H1 (cell line): ENCODE data around the gene PTPN2. TPM values are rescaled to one million over a fixed set of nuclear protein-coding genes. Genes with fewer than 3 reads are reported as not detected.

Experiments used
- CTCF ChIA-PET: fragments of 300-600 bp; sonication (Branson Sonifier 250); formaldehyde crosslinking; loops from one replicate; lab custom pipeline; 2021; ENCODE audit not compliant: partially characterized antibody; lab: Charles Lee
- POLR2A ChIA-PET: fragments of 300-600 bp; sonication (Branson Sonifier 250); formaldehyde crosslinking; loops from one replicate; lab custom pipeline; 2021; ENCODE audit warnings: inconsistent platforms; ENCODE audit not compliant: partially characterized antibody; lab: Charles Lee
- DNase-seq, 2 experiments: peaks; one replicate each; pipeline versions ENCODE4 v3.0.0 to v3.0.0-alpha.2; 2010 to 2022; ENCODE audit warnings: low spot score in 2 of 2, low read depth in 1 of 2, mixed read lengths in 1 of 2
- FAIRE-seq: peaks from 2 replicates; lab custom pipeline; 2011; peaks lifted over from hg19 to GRCh38; lab: Jason Lieb, UNC
- H2AFZ ChIP-seq: 2 replicates; pipeline ENCODE4 v1.8.1; 2012; ENCODE audit warnings: low read length, inconsistent platforms
- H2AK5ac ChIP-seq: 2 replicates; pipeline ENCODE4 v1.6.1; 2013; ENCODE audit warnings: low read depth, low read length
- H2BK120ac ChIP-seq: replicated peaks from 2 replicates; pipeline ENCODE3; 2013; ENCODE audit warnings: low read depth, low read length, inconsistent platforms
- H2BK12ac ChIP-seq: 2 replicates; pipeline ENCODE4 v1.6.1; 2013; ENCODE audit warnings: low read depth, low read length
- H2BK15ac ChIP-seq: 2 replicates; pipeline ENCODE4 v1.6.1; 2013; ENCODE audit warnings: low read length
- H2BK20ac ChIP-seq: 2 replicates; pipeline ENCODE4 v1.6.1; 2013; ENCODE audit warnings: low read length
- H2BK5ac ChIP-seq: 2 replicates; pipeline ENCODE4 v1.6.1; 2013; ENCODE audit warnings: low read depth, low read length
- H3K14ac ChIP-seq: 2 replicates; pipeline ENCODE4 v1.6.1; 2013; ENCODE audit warnings: inconsistent platforms; ENCODE audit not compliant: insufficient read length
- H3K18ac ChIP-seq: 2 replicates; pipeline ENCODE4 v1.6.1; 2013; ENCODE audit warnings: low read length; ENCODE audit errors: extremely low read depth
- H3K23ac ChIP-seq: 2 replicates; pipeline ENCODE4 v1.6.1; 2013; ENCODE audit warnings: inconsistent platforms; ENCODE audit not compliant: insufficient read length
- H3K23me2 ChIP-seq: 2 replicates; pipeline ENCODE4 v1.6.1; 2013; ENCODE audit warnings: low read depth, low read length
- H3K27ac ChIP-seq: 2 replicates; pipeline ENCODE4 v1.6.1; 2011; ENCODE audit warnings: low read depth, low read length, inconsistent platforms
- H3K27me3 ChIP-seq, 4 experiments: replicated peaks in 1 of 4; 1 replicate in 1 of 4; 2 replicates in 3 of 4; pipeline versions ENCODE4 v1.6.1 to v1.8.1; 2011 to 2013; ENCODE audit warnings: low read length in 3 of 4, mild to moderate bottlenecking in 3 of 4, inconsistent platforms in 2 of 4, mixed read lengths in 2 of 4, moderate library complexity in 1 of 4; ENCODE audit not compliant: control insufficient read depth in 3 of 4, insufficient read depth in 3 of 4; ENCODE audit errors: extremely low read depth in 1 of 4
- H3K36me3 ChIP-seq, 4 experiments: 2 replicates each; pipeline versions ENCODE4 v1.6.1 to v1.8.1; 2011 to 2013; ENCODE audit warnings: mild to moderate bottlenecking in 4 of 4, low read length in 3 of 4, moderate library complexity in 2 of 4, control low read depth in 1 of 4, inconsistent platforms in 1 of 4; ENCODE audit not compliant: insufficient read depth in 4 of 4, control insufficient read depth in 2 of 4
- H3K4ac ChIP-seq: replicated peaks from 2 replicates; pipeline ENCODE3; 2013; ENCODE audit warnings: low read length, low read depth, mixed read lengths, inconsistent platforms; ENCODE audit not compliant: insufficient read length
- H3K4me1 ChIP-seq, 4 experiments: replicated peaks in 1 of 4; 1 replicate in 1 of 4; 2 replicates in 3 of 4; pipeline versions ENCODE4 v1.6.1 to v1.8.1; 2011 to 2013; ENCODE audit warnings: low read length in 3 of 4, inconsistent platforms in 2 of 4, mixed read lengths in 1 of 4; ENCODE audit not compliant: insufficient read depth in 4 of 4, control insufficient read depth in 3 of 4
- H3K4me2 ChIP-seq, 2 experiments: 2 replicates each; pipeline versions ENCODE4 v1.6.1 to v1.8.1; 2011 to 2013; ENCODE audit warnings: low read depth in 2 of 2, low read length in 2 of 2, control low read depth in 1 of 2, inconsistent platforms in 1 of 2, mild to moderate bottlenecking in 1 of 2; ENCODE audit not compliant: insufficient read depth in 1 of 2
- H3K4me3 ChIP-seq, 4 experiments: fragments of 200-600, 300-600 bp in 1 of 4; sonication (generic), shearing (Covaris generic), sonication (Bioruptor Twin) in 1 of 4; 2 replicates each; pipeline versions ENCODE4 v1.5.1 to v1.8.1; 2011 to 2016; ENCODE audit warnings: low read length in 4 of 4, low read depth in 3 of 4, control low read depth in 2 of 4, inconsistent platforms in 2 of 4, mild to moderate bottlenecking in 2 of 4, mixed read lengths in 1 of 4, moderate library complexity in 1 of 4; ENCODE audit not compliant: insufficient read depth in 2 of 4; ENCODE audit errors: extremely low read depth in 1 of 4
- H3K56ac ChIP-seq: replicated peaks from 2 replicates; pipeline ENCODE3; 2013; ENCODE audit warnings: low read depth, mild to moderate bottlenecking, mixed read lengths, low read length, inconsistent platforms; ENCODE audit not compliant: insufficient read length
- H3K79me1 ChIP-seq: 2 replicates; pipeline ENCODE4 v1.6.1; 2013; ENCODE audit warnings: low read depth, low read length, control low read depth
- H3K79me2 ChIP-seq, 2 experiments: 2 replicates each; pipeline versions ENCODE4 v1.6.1 to v1.8.1; 2012 to 2013; ENCODE audit warnings: low read length in 2 of 2, mild to moderate bottlenecking in 2 of 2, inconsistent platforms in 1 of 2; ENCODE audit not compliant: insufficient read depth in 2 of 2, control insufficient read depth in 1 of 2
- H3K9ac ChIP-seq, 4 experiments: replicated peaks in 1 of 4; 1 replicate in 1 of 4; 2 replicates in 3 of 4; pipeline versions ENCODE4 v1.6.1 to v1.8.1; 2011 to 2013; ENCODE audit warnings: low read depth in 3 of 4, low read length in 3 of 4, control low read depth in 2 of 4, mild to moderate bottlenecking in 2 of 4, moderate library complexity in 2 of 4, inconsistent platforms in 1 of 4; ENCODE audit errors: extremely low read depth in 1 of 4
- H3K9me3 ChIP-seq, 2 experiments: 2 replicates each; pipeline versions ENCODE4 v1.6.1 to v1.8.1; 2012 to 2013; ENCODE audit warnings: mild to moderate bottlenecking in 2 of 2, moderate library complexity in 2 of 2, control low read depth in 1 of 2, inconsistent platforms in 1 of 2, low read depth in 1 of 2, low read length in 1 of 2, mixed read lengths in 1 of 2; ENCODE audit not compliant: insufficient read depth in 2 of 2
- H4K20me1 ChIP-seq, 2 experiments: replicated peaks in 1 of 2; 2 replicates each; pipeline versions ENCODE3 to v1.8.1; 2011 to 2013; ENCODE audit warnings: inconsistent platforms in 2 of 2, low read length in 2 of 2, mild to moderate bottlenecking in 1 of 2; ENCODE audit not compliant: insufficient read depth in 2 of 2, control insufficient read depth in 1 of 2
- H4K5ac ChIP-seq: 2 replicates; pipeline ENCODE4 v1.6.1; 2013; ENCODE audit warnings: low read length, low read depth, mixed read lengths, inconsistent platforms; ENCODE audit not compliant: insufficient read length
- H4K8ac ChIP-seq: 2 replicates; pipeline ENCODE4 v1.8.0; 2013; ENCODE audit warnings: mild to moderate bottlenecking, moderate library complexity, low read length, inconsistent platforms; ENCODE audit not compliant: insufficient read depth; ENCODE audit errors: extremely low read depth
- H4K91ac ChIP-seq: replicated peaks from 2 replicates; pipeline ENCODE3; 2013; ENCODE audit warnings: low read length, mixed read lengths, inconsistent platforms; ENCODE audit not compliant: insufficient read length
- E2F6 ChIP-seq: IDR thresholded peaks from 2 replicates; pipeline ENCODE4 v1.6.1; 2012; ENCODE audit warnings: inconsistent platforms
- EP300 ChIP-seq, 2 experiments: IDR thresholded peaks; 1 replicate in 1 of 2; 2 replicates in 1 of 2; pipeline ENCODE4 v1.6.1; 2011 to 2012; ENCODE audit warnings: low read depth in 2 of 2, low read length in 2 of 2, mild to moderate bottlenecking in 2 of 2, borderline replicate concordance in 1 of 2, inconsistent platforms in 1 of 2, moderate library complexity in 1 of 2
- MAFK ChIP-seq: IDR thresholded peaks from 2 replicates; pipeline ENCODE4 v1.6.1; 2012; ENCODE audit warnings: low read depth, mild to moderate bottlenecking, improper control_type of control experiment, low read length
- POU5F1 ChIP-seq: IDR thresholded peaks from 2 replicates; pipeline ENCODE4 v1.6.1; 2011; ENCODE audit warnings: low read depth, mild to moderate bottlenecking, low read length, moderate library complexity
- RAD21 ChIP-seq, 2 experiments: IDR thresholded peaks in 1 of 2; conservative IDR thresholded peaks in 1 of 2; 2 replicates each; pipeline ENCODE4 v1.6.1; 2011; ENCODE audit warnings: low read depth in 2 of 2, low read length in 2 of 2, improper control_type of control experiment in 1 of 2, inconsistent platforms in 1 of 2, mild to moderate bottlenecking in 1 of 2, moderate library complexity in 1 of 2
- RNF2 ChIP-seq: fragments of 200-900, 300-1000 bp; sonication (generic); IDR thresholded peaks from 2 replicates; pipeline ENCODE4 v1.7.1; 2016; ENCODE audit warnings: borderline replicate concordance, low read depth, mild to moderate bottlenecking, antibody characterized with exemption, low read length; ENCODE audit not compliant: poor library complexity, severe bottlenecking; ENCODE audit errors: missing control alignments
- RXRA ChIP-seq: IDR thresholded peaks from 2 replicates; pipeline ENCODE4 v1.6.1; 2011; ENCODE audit warnings: low read depth, mild to moderate bottlenecking, low read length, moderate library complexity; ENCODE audit not compliant: insufficient read depth
- SP4 ChIP-seq: IDR thresholded peaks from 2 replicates; pipeline ENCODE4 v1.6.1; 2012; ENCODE audit warnings: low read length, inconsistent platforms
- SRF ChIP-seq: IDR thresholded peaks from 2 replicates; pipeline ENCODE4 v1.6.1; 2011; ENCODE audit warnings: mild to moderate bottlenecking, low read depth, low read length, moderate library complexity
- YY1 ChIP-seq: IDR thresholded peaks from 2 replicates; pipeline ENCODE4 v1.6.1; 2011; ENCODE audit warnings: low read depth, mild to moderate bottlenecking, low read length
- WGBS, 2 experiments: shearing (Covaris generic) in 1 of 2; methylation state at CpG; one replicate each; pipeline versions ENCODE4 v1.1.6 to v1.1.7; 2013 to 2015; ENCODE audit warnings: low lambda C conversion rate in 2 of 2, mixed read lengths in 2 of 2, inconsistent platforms in 1 of 2, low coverage in 1 of 2, missing lambda C conversion rate in 1 of 2; ENCODE audit not compliant: insufficient replicate concordance in 2 of 2, insufficient coverage in 1 of 2, insufficient read length in 1 of 2; ENCODE audit errors: extremely low coverage in 1 of 2, missing lambda C conversion rate in 1 of 2; 5-methylcytosine and 5-hydroxymethylcytosine counted together
- polyA plus RNA-seq, 7 experiments: library from polyadenylated mRNA; depleted of rRNA in 3 of 7; stranded (reverse) in 5 of 7; unstranded in 2 of 7; fragments of >200 nt in 5 of 7; fragments of 200-250 nt in 2 of 7; gene quantifications; 1 replicate in 5 of 7; 2 replicates in 1 of 7; 4 replicates in 1 of 7; pipeline versions ENCODE4 v1.2.1 to v1.2.3, GENCODE V29; 2011 to 2013; ENCODE audit warnings: missing spikeins in 2 of 7, mixed read lengths in 2 of 7
- total RNA-seq: library from RNA; stranded (reverse); fragmentation: NEBNext Ultra II Directional; extraction: Animal tissue kit (Norgen Biotek cat#: 25700); gene quantifications from 2 replicates; pipeline ENCODE4 v1.2.1, GENCODE V29; 2021
- TF ChIP-seq, protein P1 (sequence below): IDR thresholded peaks from 2 replicates; pipeline ENCODE4 v1.6.1; 2011; ENCODE audit warnings: low read length, improper control_type of control experiment

Gene PTPN2
- total and polyA plus RNA-seq, 2 of the 8 experiments (the other 6 are each of a cell fraction or from before 2014, with no cell fraction given): 16.4 to 54.0 TPM

GRCh38 chr18:12768625-12769024 lies 115.4 kb downstream of the PTPN2 start:
- no peak for TF ChIP-seq E2F6
- TF ChIP-seq SRF: no peak
- TF ChIP-seq POU5F1: no peak
- TF ChIP-seq RXRA: no peak
- no peak for TF ChIP-seq SP4
- TF ChIP-seq, protein P1, sequence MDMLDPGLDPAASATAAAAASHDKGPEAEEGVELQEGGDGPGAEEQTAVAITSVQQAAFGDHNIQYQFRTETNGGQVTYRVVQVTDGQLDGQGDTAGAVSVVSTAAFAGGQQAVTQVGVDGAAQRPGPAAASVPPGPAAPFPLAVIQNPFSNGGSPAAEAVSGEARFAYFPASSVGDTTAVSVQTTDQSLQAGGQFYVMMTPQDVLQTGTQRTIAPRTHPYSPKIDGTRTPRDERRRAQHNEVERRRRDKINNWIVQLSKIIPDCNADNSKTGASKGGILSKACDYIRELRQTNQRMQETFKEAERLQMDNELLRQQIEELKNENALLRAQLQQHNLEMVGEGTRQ: no peak
- TF ChIP-seq RAD21 (IDR thresholded peaks at IDR 0.05 in 1 of 2, conservative IDR thresholded peaks at IDR 0.05 in 1 of 2; ENCODE audit: low read depth in 2 of 2, low read length in 2 of 2): no peak
- TF ChIP-seq YY1: no peak
- TF ChIP-seq RNF2: no peak
- TF ChIP-seq EP300 (IDR thresholded peaks at IDR 0.05; ENCODE audit: borderline replicate concordance in 1 of 2, low read depth in 2 of 2, low read length in 2 of 2): no peak
- no peak for TF ChIP-seq MAFK
- TF ChIP-seq, all 59 proteins: peak for 0
- Histone ChIP-seq H3K23ac (no peak overlapping the region), H3K27me3 (no peaks in the 10 kb centered on the region), H3K36me3 (no peaks in the 10 kb centered on the region), H3K56ac (no peak overlapping the region), H3K4me3 (no peak overlapping the region), H3K9ac (no peak overlapping the region), H4K5ac (no peak overlapping the region), H2BK12ac (no peak overlapping the region), H3K4ac (no peak overlapping the region), H3K79me1 (no peaks in the 10 kb centered on the region), H3K18ac (no peak overlapping the region), H2BK15ac (no peak overlapping the region), H3K27ac (no peak overlapping the region), H3K4me1 (peaks cover 0 to 6% (median 4%) of the 10 kb centered on the region in 4 experiments; a peak in 4 of 7 replicates), H2BK5ac (no peak overlapping the region), H3K4me2 (no peak overlapping the region), H3K14ac (no peak overlapping the region), H3K79me2 (no peaks in the 10 kb centered on the region), H4K91ac (no peak overlapping the region), H2AK5ac (no peak overlapping the region), H2AFZ (no peak overlapping the region), H3K9me3 (no peaks in the 10 kb centered on the region), H3K23me2 (no peaks in the 10 kb centered on the region), H4K20me1 (no peaks in the 10 kb centered on the region), H4K8ac (no peak overlapping the region), H2BK120ac (no peak overlapping the region), H2BK20ac (no peak overlapping the region)
- DNase-seq: no peak
- FAIRE-seq: no peak
- ChIA-PET POLR2A (interaction anchor here (0.7 to 1.6 kb wide), 3 partner anchors 10 to 180 kb away, joined by 3 read pairs; partner anchors contain the start of gene SEH1L), CTCF (interaction anchor here (0.9 to 2.6 kb wide), 4 partner anchors 14 to 166 kb away, joined by 3 to 7 read pairs (median 4); no protein-coding TSS in a partner anchor)
- WGBS, 2 experiments: 86% methylated on average over 3 of the region's 3 CpGs; no CpG with 5 or more reads in 1 of the 2 experiments
